ENCODE measurements around the gene TCERG1L. TPM values are rescaled to one million over a fixed set of nuclear protein-coding genes. Genes with fewer than 3 reads are reported as not detected.

TCERG1L gene
- total RNA-seq, 1 donor from 2014 or later = 0.05 TPM

DNA sequence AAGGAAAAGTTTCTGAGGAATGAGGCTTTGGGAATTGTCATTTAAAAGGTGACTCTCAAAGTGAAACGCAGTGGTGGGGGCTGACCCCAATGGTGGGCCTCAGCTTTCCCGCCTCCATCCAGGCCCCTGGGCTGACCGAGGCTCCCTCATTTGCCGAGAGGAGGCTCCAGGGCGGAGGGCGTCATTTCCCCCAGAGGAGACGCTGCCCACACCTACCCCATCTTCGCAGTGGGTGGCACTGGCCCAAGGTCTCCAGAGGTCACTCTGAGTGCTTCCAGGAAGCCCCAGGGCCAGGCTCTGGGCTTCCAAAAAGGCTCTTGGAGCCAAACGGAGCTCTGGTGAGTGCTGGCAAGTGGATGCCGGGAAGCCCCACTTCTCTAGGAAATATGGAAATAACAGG lies 38.0 kb downstream of the TCERG1L start:
- Mint-ChIP-seq H3K9me3 (no peaks in the 10 kb centered on the region), H3K36me3 (ENCODE audit: low read depth) (no peaks in the 10 kb centered on the region), H3K4me3 (no peak overlapping the region), H3K4me1 (ENCODE audit: low read depth) (no peaks in the 10 kb centered on the region), H3K27ac (no peak overlapping the region), H3K27me3 (ENCODE audit: insufficient read depth) (no peaks in the 10 kb centered on the region)
- no peak for DNase-seq (ENCODE audit: low spot score)
- intact Hi-C loops (cut with micrococcal nuclease) = no loop called here

DNA sequence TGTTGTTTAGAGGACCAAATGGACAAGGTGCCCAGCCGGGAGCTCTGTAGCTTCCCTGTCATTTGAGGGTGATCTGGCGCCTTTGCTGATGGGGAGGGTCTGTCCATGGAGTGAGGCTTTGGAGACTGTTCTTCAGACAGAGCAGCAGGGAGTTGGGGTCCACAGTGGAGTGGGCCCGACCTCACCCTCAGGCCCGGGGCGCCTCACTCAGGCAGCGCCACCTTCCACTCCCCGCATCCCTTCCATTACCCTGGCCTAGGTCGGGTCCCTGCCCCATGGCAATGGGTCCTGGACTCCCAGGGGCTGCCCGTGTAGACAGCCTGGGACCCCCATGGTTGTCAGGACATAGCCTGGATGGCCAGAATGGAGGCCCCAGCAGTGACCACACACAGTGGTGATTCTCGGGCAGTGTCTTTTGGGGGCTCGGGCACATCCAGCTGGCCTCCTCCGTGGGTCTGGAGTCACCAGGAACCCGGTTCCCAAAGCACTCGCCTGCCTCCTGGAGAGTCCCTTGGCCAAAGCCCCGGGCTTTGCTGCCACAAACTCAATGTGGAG lies 38.5 kb downstream of the TCERG1L start:
- Mint-ChIP-seq H3K9me3 (no peaks in the 10 kb centered on the region), H3K4me3 (no peak overlapping the region), H3K36me3 (ENCODE audit: low read depth) (no peaks in the 10 kb centered on the region), H3K27me3 (ENCODE audit: insufficient read depth) (no peaks in the 10 kb centered on the region), H3K4me1 (ENCODE audit: low read depth) (no peaks in the 10 kb centered on the region), H3K27ac (no peak overlapping the region)
- intact Hi-C loops (cut with micrococcal nuclease) = no loop called here
- DNase-seq (ENCODE audit: low spot score) = no peak

DNA sequence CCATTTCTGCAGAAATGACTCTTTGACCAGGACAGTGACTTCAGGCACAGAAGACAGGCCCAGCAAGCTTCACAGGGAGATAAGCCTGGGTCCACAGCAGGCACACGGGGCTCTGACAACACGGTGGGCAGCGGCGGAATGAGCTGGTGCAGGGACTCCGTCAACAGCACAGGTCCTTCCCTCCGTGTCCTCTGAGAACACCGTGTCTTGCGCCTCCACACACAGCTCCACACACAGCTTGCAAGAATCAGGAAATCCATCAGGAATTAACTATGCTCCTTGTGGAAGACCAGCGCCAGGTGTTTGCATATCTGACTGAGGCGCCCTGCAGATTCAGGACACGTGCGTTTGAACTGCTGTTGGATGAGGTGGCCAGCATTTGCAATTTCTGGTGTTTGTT lies 39.6 kb downstream of the TCERG1L start:
- no peak overlapping the region for H3K27ac Mint-ChIP-seq
- H3K4me3 Mint-ChIP-seq = no peak overlapping the region
- H3K36me3 Mint-ChIP-seq (ENCODE audit: low read depth) = no peaks in the 10 kb centered on the region
- H3K9me3 Mint-ChIP-seq = no peaks in the 10 kb centered on the region
- no peaks in the 10 kb centered on the region for H3K27me3 Mint-ChIP-seq (ENCODE audit: insufficient read depth)
- no peak for DNase-seq (ENCODE audit: low spot score)
- intact Hi-C loops (cut with micrococcal nuclease) = no loop called here
- no peaks in the 10 kb centered on the region for H3K4me1 Mint-ChIP-seq (ENCODE audit: low read depth)

DNA sequence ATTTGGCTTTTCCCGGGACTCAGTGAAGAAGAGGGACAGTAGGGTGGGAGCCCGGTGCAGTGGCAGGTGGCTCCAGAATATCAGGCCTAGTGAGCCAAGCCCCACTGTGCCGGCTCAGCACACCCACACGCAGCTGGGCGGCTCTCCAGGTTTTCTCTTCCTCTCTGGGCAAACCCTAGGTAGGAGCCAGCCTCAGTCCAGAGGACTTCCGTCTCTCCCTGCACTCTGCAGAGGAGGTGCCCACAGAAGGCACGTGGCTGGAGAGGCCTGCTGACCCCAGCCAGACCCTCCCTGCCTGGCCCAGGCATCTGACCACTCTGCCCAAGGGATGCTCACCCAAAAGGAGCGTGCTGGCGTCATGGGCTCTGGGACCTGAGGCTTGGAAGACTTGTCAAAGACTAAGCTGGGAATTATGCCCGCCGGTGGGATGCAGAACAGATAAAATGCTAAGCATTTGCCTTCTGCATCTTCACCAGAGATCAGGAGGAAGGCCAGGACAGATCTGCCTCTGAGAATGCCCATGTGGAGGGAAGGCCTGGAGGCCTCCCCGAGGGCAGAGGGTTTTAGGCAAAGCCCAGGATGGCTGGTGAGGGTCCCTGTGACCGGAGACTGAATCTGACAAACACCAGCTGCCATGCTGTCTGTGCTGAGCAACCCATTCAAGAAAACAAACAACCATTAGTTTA lies 40.2 kb downstream of the TCERG1L start:
- no peaks in the 10 kb centered on the region for H3K36me3 Mint-ChIP-seq (ENCODE audit: low read depth)
- H3K4me1 Mint-ChIP-seq (ENCODE audit: low read depth) = no peaks in the 10 kb centered on the region
- no peaks in the 10 kb centered on the region for H3K9me3 Mint-ChIP-seq
- intact Hi-C loops (cut with micrococcal nuclease) = no loop called here
- no peak for DNase-seq (ENCODE audit: low spot score)
- no peak overlapping the region for H3K4me3 Mint-ChIP-seq
- H3K27me3 Mint-ChIP-seq (ENCODE audit: insufficient read depth) = no peaks in the 10 kb centered on the region
- no peak overlapping the region for H3K27ac Mint-ChIP-seq

DNA sequence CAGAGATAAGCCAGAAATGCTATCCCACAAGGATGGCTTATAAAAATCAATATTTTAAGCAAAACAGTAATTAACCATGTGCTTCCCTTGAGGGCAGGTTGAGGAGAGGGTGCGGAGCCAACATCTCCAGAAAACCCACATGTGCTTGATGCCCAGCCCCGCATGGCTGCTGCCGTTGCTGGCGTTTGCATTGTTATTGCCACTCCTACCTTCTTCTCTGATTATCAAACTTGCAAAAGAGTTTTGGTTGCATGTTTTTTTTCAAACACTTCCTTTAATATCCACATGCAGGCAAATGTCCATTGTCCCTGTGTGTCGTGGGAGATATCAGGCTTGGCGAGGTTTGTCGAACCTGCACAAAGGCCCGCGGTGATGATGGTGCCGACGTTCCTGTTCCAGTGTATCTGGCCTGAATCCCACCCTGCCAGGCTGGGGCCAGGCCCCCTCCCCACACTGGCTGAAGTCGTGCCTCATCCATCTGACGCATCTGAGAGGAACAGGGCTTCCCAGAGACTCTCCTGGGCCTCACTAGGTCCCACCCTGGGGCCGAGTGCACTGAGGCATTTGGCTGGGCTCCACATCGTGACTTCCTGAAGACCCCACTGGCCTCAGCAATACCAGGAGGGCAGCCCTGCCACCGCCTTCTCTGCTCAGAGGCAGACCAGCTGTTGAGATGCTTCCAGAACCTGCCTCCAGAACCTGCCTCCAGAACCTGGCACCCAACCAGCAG lies 40.9 kb downstream of the TCERG1L start:
- intact Hi-C loops (cut with micrococcal nuclease) = no loop called here
- H3K4me1 Mint-ChIP-seq (ENCODE audit: low read depth) = no peaks in the 10 kb centered on the region
- no peaks in the 10 kb centered on the region for H3K27me3 Mint-ChIP-seq (ENCODE audit: insufficient read depth)
- H3K9me3 Mint-ChIP-seq = no peaks in the 10 kb centered on the region
- no peaks in the 10 kb centered on the region for H3K36me3 Mint-ChIP-seq (ENCODE audit: low read depth)
- no peak for DNase-seq (ENCODE audit: low spot score)
- no peak overlapping the region for H3K27ac Mint-ChIP-seq
- no peak overlapping the region for H3K4me3 Mint-ChIP-seq

DNA sequence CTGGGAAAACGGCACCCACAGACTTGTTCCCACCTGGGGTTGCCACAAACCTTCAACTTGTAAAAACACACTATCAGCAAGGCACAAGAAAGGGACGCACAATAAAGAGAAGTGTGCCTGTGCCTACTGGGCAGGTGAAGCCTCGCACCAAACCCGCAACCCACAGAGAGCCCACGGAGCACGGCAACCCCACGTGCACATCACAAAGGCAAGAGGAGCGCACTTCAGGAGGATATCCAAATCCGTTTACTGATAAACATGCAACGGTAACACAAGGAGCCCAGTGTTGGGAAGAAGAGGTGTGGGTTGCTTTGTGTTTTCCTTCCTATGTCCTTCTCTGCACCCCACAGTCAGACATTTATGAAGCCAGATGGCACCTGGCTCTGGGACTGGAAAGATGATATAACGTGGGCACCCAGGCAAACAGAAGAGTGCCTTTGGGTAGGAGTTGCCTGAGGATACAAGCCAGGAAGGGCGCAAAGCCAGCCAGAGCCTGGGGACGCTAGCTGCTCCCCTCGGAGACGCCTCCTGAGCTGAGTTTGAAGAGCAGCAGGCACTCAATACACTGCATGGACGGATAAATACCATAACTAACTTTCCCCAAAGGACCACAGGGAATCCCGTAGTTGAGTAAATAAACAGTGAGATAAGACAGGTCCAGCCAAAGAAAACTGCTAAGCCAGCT lies 41.6 kb downstream of the TCERG1L start:
- no peaks in the 10 kb centered on the region for H3K36me3 Mint-ChIP-seq (ENCODE audit: low read depth)
- H3K27ac Mint-ChIP-seq = no peak overlapping the region
- no peaks in the 10 kb centered on the region for H3K9me3 Mint-ChIP-seq
- no peak overlapping the region for H3K4me3 Mint-ChIP-seq
- intact Hi-C loops (cut with micrococcal nuclease) = no loop called here
- DNase-seq (ENCODE audit: low spot score) = no peak
- no peaks in the 10 kb centered on the region for H3K27me3 Mint-ChIP-seq (ENCODE audit: insufficient read depth)
- no peaks in the 10 kb centered on the region for H3K4me1 Mint-ChIP-seq (ENCODE audit: low read depth)

DNA sequence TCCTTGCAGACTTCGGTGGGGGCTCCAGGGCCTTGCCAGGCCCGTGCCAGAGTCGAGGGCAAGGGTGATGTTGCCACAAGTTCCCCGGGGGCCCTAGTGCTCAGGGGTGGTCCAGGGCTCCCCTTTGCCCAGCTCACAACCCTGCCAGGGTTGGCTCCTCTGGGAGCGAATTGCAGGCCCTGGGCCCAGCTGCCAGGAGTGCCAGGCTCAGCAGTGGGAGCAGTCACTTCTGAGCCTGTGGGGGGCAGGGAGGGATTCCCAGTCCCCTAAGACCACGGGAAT lies 43.8 kb downstream of the TCERG1L start:
- intact Hi-C loops (cut with micrococcal nuclease) = no loop called here
- no peaks in the 10 kb centered on the region for H3K4me1 Mint-ChIP-seq (ENCODE audit: low read depth)
- H3K27ac Mint-ChIP-seq = no peak overlapping the region
- H3K4me3 Mint-ChIP-seq = no peak overlapping the region
- H3K9me3 Mint-ChIP-seq = no peaks in the 10 kb centered on the region
- DNase-seq (ENCODE audit: low spot score) = no peak
- H3K36me3 Mint-ChIP-seq (ENCODE audit: low read depth) = no peaks in the 10 kb centered on the region
- H3K27me3 Mint-ChIP-seq (ENCODE audit: insufficient read depth) = no peaks in the 10 kb centered on the region

DNA sequence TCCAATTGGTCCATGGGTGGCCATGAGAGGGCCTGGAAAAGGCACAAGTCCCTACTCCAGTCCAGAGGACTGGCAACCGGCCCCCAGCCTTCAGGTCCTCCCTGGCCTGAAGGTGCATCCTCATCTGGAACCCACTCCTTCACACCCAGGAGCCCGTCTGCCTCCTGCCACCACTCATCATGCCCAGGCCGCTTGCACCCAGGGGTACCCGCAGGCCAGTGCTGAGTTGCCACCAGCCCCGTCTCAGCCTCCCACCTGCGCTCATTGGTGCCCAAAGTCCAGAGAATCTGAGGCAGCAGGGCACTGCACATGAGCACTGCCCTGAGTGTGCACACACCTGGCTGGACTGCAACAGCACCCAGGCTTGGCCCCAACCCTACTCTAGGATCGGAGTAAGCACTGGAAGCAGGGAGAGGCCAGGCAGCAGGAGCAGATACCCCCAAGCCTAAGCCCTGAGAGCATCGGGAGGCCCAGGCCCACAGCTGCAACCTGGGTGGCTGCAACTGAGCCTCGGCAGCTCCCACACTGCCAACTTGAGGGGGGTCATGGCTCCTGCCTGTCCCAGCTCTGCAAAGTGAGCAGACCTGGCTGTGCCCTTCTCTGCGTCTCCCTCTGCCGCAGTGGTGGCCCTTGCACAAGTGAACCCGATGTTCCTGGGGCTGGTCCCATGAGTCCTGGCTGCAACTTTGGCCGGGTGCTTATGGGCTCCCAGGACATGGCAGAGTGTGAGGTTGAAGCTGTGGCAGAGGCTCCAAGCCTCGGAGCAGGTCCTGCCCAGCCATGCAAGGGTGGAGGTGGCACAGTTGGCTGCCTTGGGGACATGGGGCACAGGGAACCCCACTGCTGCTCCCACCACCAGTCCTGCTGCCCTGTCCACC lies 44.3 kb downstream of the TCERG1L start:
- Mint-ChIP-seq H3K9me3 (no peaks in the 10 kb centered on the region), H3K27ac (no peak overlapping the region), H3K4me1 (ENCODE audit: low read depth) (no peaks in the 10 kb centered on the region), H3K36me3 (ENCODE audit: low read depth) (no peaks in the 10 kb centered on the region), H3K27me3 (ENCODE audit: insufficient read depth) (no peaks in the 10 kb centered on the region), H3K4me3 (no peak overlapping the region)
- no peak for DNase-seq (ENCODE audit: low spot score)
- intact Hi-C loops (cut with micrococcal nuclease) = no loop called here

DNA sequence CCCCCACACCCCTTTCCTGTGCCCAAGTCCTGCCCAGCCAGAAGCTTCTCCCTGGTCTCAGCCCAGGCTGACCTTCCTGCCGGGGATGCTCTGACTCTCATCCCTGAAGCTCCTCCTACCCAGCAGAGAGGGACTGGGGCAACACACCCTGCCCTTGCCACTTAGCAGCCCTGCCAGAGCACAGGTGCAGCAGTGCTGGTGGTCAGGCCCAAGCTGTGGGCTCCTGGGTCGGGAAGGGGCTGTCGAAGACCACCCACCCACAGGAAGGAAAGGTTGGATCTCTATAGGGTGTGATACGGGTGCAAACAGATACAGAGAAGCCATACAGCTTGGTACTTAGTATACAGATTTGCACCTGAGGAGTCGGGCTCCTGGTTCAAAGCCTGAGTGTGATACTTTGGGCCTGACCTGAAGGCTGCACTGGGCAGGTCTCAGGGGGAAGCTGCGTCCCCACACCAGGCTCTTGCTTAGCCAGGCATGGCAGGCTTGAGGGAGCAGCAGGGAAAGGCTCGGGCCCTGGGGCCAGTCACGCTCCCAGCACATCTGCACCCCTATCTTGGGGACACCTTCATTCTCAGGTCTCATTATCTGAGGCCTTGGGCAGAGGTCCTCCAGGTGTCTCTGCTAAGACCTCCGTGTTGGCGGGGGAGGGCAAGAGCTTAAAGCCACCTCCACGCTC lies 47.3 kb downstream of the TCERG1L start:
- H3K27ac Mint-ChIP-seq = no peak overlapping the region
- H3K36me3 Mint-ChIP-seq (ENCODE audit: low read depth) = no peaks in the 10 kb centered on the region
- H3K9me3 Mint-ChIP-seq = no peaks in the 10 kb centered on the region
- H3K4me1 Mint-ChIP-seq (ENCODE audit: low read depth) = no peaks in the 10 kb centered on the region
- intact Hi-C loops (cut with micrococcal nuclease) = no loop called here
- H3K27me3 Mint-ChIP-seq (ENCODE audit: insufficient read depth) = no peaks in the 10 kb centered on the region
- DNase-seq (ENCODE audit: low spot score) = no peak
- H3K4me3 Mint-ChIP-seq = no peak overlapping the region

DNA sequence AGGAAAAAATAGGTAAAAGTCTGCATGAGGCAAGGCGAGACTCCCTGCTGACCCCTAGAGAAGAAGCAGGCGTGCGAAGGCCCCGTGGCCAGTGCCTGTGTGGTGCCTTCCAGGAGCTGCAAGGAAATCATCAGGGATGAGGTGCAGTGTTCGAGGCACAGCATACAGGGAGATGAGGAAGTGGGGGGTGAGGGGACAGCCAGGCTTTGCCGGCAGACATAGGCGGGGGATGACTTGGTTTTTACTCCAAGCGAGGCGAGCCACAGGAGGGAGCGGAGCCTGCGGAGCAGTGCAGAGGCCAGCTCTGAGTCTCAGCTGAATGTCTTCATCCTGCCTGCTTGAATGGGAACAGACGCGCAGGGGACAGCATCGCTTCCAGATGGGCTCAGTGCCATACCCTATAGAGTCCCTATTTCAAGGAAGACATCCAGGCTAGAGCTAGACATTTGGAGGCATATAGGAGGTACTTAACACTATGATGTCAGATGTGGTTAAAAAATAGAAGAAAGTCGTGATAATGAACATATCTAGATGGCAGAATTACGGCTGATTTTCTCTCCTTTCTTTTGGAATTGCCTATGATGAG lies 49.5 kb downstream of the TCERG1L start:
- no peak for DNase-seq (ENCODE audit: low spot score)
- Mint-ChIP-seq H3K27ac (no peak overlapping the region), H3K27me3 (ENCODE audit: insufficient read depth) (no peaks in the 10 kb centered on the region), H3K4me1 (ENCODE audit: low read depth) (no peaks in the 10 kb centered on the region), H3K4me3 (no peak overlapping the region), H3K36me3 (ENCODE audit: low read depth) (no peaks in the 10 kb centered on the region), H3K9me3 (no peaks in the 10 kb centered on the region)
- intact Hi-C loops (cut with micrococcal nuclease) = no loop called here

DNA sequence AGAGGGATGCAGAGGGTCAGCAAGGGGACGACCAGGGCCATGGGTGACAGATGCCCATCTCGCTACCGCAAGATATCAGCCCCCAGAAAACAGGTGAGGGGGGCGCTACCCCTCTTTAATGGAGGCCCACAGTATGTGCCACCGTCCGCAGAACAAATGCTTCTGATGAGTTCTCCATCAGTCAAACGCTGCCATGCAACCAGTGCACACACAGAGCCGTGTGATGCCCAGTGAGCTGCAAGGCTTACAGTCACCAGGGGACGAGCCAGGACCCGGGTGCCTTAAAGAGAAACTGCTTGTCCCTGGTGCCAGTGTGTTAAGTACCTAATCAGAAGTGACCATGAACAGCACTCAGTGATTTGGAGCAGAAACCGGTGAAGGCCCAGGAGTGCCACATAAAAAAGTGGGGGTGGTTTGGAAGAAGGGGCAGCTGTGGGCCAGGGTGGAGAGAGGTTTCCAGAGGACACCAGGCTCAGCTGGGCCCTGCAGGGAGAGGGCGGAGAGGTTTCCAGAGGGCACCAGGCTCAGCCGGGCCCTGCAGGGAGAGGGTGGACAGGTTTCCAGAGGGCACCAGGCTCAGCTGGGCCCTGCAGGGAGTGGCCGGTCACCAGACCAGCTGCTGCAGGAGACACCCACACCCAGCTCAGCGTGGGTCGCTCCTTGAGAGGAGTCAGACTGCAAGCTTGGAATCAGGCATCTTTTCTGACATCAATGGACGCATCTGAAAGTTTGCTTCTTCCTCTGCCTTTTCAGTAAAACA lies 50.9 kb downstream of the TCERG1L start:
- H3K4me3 Mint-ChIP-seq = no peak overlapping the region
- no peaks in the 10 kb centered on the region for H3K27me3 Mint-ChIP-seq (ENCODE audit: insufficient read depth)
- no peaks in the 10 kb centered on the region for H3K4me1 Mint-ChIP-seq (ENCODE audit: low read depth)
- no peak for DNase-seq (ENCODE audit: low spot score)
- H3K9me3 Mint-ChIP-seq = no peaks in the 10 kb centered on the region
- intact Hi-C loops (cut with micrococcal nuclease) = no loop called here
- no peak overlapping the region for H3K27ac Mint-ChIP-seq
- H3K36me3 Mint-ChIP-seq (ENCODE audit: low read depth) = no peaks in the 10 kb centered on the region

Data from activated T-helper 1 cell treated with anti-CD3 and anti-CD28 coated beads, Interleukin-12 subunit alpha, Interleukin-12 subunit beta, Interleukin-2, Interleukin-4 antibody, amounts not matched to agents 30 ng/mL and 10 ng/mL and 1 ng/mL, durations not matched to agents 14 hours and 24 hours and 36 hours (primary cell).